Ovary (tissue), 3 donors: ENCODE measurements around the gene PPP1R9A.

Source experiments
- EP300 ChIP-seq: sonication (generic); formaldehyde crosslinking; IDR thresholded peaks from one replicate; pipeline ENCODE4 v1.6.1; 2017; ENCODE audit warnings: antibody characterized with exemption
- POLR2A ChIP-seq: fragments of 450-650 bp; IDR thresholded peaks from one replicate; pipeline ENCODE4 v1.6.1; 2017; ENCODE audit warnings: antibody characterized with exemption, mild to moderate bottlenecking, moderate library complexity
- TF ChIP-seq, protein P1 (sequence below), 3 donors: fragments of 450-650 bp in 2 of 3; fragments of 200-600 bp in 1 of 3; IDR thresholded peaks; one replicate each; pipeline versions ENCODE4 v1.5.1 to v1.8.0; 2016 to 2022; ENCODE audit warnings: antibody characterized with exemption in 3 of 3, mild to moderate bottlenecking in 1 of 3
- donor health status: DM: no; HTN: no; CAD: no.

DNA sequence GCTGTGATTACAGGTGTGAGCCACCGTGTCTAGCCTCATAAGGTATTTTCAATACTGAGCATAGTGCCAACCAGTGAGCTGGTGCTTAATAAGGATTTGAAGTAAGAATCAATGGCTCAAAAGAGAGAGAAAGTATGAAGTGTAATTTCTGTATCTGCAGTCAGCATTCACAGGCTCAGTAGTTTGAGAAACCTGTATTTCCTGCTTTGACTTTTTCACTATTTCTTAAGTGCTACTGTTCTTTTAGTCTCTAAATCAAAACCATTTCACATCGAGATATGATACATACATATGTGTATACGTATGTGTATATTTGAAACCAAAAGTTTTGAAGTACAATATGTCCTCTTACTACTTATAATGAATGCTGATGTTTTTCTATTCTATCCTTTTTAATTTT is 189.9 kb downstream of the PPP1R9A start:
- TF ChIP-seq, protein P1, sequence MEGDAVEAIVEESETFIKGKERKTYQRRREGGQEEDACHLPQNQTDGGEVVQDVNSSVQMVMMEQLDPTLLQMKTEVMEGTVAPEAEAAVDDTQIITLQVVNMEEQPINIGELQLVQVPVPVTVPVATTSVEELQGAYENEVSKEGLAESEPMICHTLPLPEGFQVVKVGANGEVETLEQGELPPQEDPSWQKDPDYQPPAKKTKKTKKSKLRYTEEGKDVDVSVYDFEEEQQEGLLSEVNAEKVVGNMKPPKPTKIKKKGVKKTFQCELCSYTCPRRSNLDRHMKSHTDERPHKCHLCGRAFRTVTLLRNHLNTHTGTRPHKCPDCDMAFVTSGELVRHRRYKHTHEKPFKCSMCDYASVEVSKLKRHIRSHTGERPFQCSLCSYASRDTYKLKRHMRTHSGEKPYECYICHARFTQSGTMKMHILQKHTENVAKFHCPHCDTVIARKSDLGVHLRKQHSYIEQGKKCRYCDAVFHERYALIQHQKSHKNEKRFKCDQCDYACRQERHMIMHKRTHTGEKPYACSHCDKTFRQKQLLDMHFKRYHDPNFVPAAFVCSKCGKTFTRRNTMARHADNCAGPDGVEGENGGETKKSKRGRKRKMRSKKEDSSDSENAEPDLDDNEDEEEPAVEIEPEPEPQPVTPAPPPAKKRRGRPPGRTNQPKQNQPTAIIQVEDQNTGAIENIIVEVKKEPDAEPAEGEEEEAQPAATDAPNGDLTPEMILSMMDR (IDR thresholded peaks at IDR 0.05), result no peak
- no peak for TF ChIP-seq POLR2A
- TF ChIP-seq EP300, result no peak
